Activated CD8-positive, alpha-beta memory T cell treated with anti-CD3 and anti-CD28 coated beads for 4 hours (primary cell): ENCODE data around the gene RAC3.

Experiments used
- DNase-seq, 2 donors: peaks; one replicate each; pipeline ENCODE4 v3.0.0-alpha.2; 2020; ENCODE audit warnings: low read depth in 2 of 2

Gene RAC3

GRCh38 chr17:82076018-82076784 lies 44.7 kb downstream of the RAC3 start:
- no peak for DNase-seq

DNA sequence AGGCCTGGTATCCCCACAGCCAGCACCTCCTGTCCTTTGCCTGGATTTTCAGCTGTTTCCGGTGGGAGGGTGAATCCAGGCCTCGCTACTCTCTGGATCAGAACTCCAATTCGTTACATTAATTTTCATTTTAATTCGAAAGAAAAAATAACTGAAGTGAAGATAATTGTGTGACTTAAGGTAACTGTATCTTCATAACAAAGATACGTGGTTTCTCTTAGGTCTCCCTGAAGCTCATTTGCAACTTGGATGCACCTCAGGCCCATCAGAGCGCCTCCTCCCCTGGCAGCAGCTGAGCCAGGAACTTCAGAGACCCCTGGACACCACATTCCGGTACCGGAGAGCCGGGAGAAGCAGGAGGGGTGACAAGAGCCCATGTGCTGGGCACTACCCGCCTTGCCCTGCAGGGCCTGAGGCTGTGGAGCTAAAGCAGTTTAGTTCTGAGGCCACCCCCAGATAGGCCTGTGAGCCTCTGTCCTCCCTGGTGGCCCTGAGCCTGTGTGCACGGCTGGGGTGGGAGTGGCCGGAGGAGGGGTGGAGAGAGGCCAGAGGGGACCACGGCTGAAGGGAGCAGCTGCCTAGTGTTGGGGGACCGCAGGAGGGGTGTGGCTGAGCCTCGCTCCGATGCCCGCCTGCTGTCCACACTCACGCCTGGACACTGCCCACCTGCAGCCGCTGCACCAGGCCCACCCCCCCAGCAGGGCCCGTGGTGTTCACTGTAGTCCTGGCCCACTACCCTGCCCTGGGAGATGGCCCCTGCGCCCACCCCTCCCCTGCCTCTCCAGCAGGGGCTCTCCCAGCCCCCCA lies 45.5 kb downstream of the RAC3 start:
- no peak for DNase-seq

DNA sequence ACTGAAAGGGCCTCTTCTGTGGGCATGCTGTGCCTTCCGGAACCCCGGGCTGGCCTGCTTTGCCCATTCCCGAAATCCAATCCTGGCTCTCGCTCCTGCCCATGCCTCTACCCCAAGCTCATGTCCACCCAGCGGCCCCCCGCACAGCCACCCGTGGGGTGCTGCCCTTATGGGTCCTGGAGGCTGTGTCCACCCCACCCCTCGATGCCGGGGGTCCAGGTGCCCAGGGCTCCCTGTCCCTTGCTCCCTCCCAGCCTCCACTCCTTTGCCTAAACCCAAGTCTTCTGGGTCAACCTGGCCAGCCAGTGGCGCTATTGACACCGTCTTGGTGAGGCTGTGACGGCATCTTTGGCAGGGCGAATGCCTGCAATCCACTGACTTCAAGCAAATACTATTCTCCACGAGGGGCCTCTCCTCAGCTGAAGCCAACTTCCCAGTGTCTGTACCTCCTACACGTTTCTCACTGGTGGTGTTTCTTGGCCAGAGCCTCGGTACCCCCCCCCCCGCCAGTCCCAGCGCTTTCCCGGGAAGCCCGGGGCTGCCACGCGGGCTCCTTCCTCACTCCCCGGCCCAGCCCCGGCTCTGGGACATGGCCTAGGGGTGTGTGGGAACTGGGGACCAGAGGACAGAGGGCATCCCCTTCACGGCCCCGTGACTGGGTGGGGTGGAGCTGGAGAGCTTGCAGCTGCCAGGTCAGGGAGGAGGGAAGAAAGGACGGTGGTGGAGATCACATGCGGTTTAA lies 46.3 kb downstream of the RAC3 start:
- no peak for DNase-seq

DNA sequence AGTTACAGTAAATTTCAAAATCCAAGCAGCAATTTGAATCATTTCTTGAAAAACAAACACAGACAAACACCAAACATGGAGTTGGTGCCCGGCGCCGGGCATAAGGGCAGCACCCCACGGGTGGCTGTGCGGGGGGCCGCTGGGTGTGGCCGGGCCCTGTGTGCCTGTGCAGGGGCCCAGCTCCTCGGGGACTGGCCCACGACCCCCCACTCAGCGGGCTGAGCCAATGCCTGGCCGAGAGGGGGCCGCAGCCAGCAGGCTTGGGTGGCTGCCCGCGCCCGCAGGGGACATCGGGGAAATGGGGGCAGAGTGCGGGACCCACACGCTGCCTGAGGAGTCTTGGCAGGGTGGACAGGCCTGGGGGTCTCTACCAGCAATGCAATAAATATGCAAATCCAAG lies 47.0 kb downstream of the RAC3 start:
- DNase-seq: no peak

DNA sequence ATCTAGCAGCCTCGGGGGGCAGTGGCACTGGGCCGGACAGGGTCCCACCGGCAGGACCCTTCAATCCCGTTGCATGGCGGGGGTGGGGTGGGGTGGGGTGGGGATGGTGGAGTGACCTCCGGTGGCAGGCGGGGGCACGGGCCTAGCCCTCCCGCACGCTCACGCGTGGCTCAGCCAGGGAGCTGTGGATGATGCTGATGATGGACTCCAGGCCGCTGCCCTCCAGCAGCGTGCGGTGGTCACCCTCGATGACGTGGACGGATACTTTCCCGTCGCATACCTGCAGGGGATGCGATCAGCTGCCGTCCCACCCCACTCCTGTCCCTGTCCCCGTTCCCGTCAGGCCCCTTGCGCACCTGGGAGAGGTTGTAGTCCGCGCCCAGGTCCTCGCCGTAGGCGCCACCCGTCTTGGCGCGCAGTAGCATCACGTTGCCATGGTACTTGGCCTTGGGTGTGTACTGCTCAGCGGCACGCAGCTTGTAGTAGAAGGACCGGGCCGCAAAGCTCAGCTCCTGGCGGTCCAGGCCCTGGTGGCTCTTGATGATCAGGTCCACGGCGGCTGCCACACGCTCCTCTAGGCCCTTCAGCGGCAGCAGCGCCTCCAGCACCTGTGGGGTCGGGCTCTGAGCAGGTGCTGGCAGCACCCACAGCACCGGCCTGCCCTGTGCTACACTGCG lies 47.7 kb downstream of the RAC3 start:
- no peak for DNase-seq

DNA sequence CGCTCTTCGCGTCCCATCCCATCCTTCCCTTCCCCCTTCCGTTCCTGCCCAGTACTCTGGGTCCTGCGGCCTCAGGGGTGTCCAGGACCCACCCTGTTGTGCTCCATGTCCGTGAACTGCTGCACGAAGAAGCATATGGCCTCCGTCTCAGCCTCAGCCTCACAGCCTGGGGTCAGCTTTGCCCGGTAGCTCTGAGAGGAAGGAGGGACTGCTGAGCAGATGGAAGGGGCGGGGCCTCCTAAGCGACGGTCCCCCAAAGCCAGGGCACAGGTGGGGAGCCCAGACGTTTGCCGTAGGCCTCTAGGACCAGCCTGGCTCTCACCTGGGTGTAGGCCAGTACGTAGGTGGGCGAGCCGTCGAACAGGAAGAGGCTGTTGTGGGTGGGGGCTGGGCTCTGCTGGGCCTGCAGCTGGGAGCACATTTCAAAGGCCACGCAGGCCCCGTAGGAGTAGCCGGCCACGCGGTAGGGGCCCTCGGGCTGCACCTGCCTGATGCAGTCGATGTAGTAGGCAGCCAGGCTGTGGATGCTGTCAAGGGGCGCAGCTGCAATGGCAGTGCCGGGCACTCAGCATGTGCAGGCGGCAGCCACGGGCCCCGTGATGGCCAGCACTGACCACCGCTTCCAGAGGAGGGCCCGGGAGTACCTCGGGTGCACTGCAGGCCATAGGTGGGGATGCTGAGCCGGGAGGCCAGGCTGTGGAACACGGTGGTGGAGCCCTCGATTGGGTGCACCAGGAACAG lies 48.7 kb downstream of the RAC3 start:
- DNase-seq: no peak

GRCh38 chr17:82080789-82081464 lies 49.4 kb downstream of the RAC3 start:
- DNase-seq: no peak

DNA sequence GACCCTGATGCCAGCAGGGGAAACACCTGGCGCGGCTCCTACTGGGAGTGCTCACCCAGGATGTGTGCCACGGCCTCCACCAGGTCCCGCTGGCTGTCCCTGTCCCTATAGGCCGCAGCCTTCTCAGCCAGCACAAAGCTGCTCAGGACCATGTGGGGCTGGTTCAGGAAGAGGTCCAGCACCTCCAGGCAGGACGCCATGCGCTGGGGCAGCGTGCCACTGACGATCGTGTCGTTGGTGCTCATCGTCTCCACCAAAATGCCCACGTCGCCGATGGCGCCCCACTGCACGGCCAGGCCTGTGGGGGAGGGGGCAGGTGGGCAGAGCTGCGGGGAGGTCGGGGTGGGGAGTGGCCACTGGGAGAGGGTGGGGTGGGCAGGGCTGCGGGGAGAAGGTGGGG lies 50.1 kb downstream of the RAC3 start:
- DNase-seq: no peak

GRCh38 chr17:82081966-82082365 lies 50.5 kb downstream of the RAC3 start:
- no peak for DNase-seq

GRCh38 chr17:82082456-82082855 lies 51.0 kb downstream of the RAC3 start:
- DNase-seq: no peak

GRCh38 chr17:82083009-82083408 lies 51.5 kb downstream of the RAC3 start:
- DNase-seq: no peak
